ENCODE measurements around the gene GCNA. TPM values are rescaled to one million over a fixed set of nuclear protein-coding genes. Genes with fewer than 3 reads are reported as not detected.

Gene GCNA
- total RNA-seq, 2 experiments from 2014 or later, result 3.5 to 5.1 TPM

DNA sequence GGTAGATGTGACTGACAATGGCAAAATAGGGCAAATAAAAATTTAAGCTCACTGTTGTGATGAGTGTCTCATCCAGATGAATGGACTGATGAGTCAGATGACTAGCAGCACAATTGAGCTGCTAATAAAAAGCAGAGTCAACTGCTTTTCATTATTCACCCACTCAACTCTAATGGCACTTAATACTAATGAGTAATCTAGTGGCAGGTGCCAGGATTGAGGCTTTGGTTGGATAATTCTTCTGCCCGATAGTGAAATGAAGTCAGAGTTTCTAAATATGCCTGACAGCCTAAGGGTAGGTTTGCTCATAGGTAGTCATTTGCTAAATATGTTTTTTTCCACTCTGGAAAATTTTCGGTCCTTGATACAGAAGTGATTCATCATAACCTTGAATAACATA, 34.9 kb upstream of the GCNA start:
- POLR2A ChIA-PET, result interaction anchor here (0.7 to 6.3 kb wide), 8 partner anchors 10 to 75 kb away, joined by 3 to 127 read pairs (median 3); partner anchors contain the start of genes CXCR3 and OGT
- intact Hi-C loops (cut with micrococcal nuclease), result loop anchor here (5.0 kb wide), 1 partner anchor 74 kb away; the partner anchor contains the start of gene CXCR3
- no peak for DNase-seq
- no peaks in the 10 kb centered on the region for H3K9me3 Mint-ChIP-seq
- H3K4me3 Mint-ChIP-seq, result peak overlapping the region; percentile 98
- CTCF ChIA-PET, result interaction anchor here (0.9 to 3.4 kb wide), 3 partner anchors 10 to 14 kb away, joined by 3 to 13 read pairs (median 4); partner anchors contain the start of gene OGT
- H3K36me3 Mint-ChIP-seq (ENCODE audit: low read depth), result peaks cover 86% of the 10 kb centered on the region
- H3K27me3 Mint-ChIP-seq, result no peaks in the 10 kb centered on the region
- ATAC-seq, result peak; percentile 48
- TF ChIP-seq, protein P1, sequence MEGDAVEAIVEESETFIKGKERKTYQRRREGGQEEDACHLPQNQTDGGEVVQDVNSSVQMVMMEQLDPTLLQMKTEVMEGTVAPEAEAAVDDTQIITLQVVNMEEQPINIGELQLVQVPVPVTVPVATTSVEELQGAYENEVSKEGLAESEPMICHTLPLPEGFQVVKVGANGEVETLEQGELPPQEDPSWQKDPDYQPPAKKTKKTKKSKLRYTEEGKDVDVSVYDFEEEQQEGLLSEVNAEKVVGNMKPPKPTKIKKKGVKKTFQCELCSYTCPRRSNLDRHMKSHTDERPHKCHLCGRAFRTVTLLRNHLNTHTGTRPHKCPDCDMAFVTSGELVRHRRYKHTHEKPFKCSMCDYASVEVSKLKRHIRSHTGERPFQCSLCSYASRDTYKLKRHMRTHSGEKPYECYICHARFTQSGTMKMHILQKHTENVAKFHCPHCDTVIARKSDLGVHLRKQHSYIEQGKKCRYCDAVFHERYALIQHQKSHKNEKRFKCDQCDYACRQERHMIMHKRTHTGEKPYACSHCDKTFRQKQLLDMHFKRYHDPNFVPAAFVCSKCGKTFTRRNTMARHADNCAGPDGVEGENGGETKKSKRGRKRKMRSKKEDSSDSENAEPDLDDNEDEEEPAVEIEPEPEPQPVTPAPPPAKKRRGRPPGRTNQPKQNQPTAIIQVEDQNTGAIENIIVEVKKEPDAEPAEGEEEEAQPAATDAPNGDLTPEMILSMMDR (IDR thresholded peaks at IDR 0.05), result no peak
- peaks cover 62% of the 10 kb centered on the region for H3K4me1 Mint-ChIP-seq (ENCODE audit: low read depth)
- peak overlapping the region; percentile 89 for H3K27ac Mint-ChIP-seq

DNA sequence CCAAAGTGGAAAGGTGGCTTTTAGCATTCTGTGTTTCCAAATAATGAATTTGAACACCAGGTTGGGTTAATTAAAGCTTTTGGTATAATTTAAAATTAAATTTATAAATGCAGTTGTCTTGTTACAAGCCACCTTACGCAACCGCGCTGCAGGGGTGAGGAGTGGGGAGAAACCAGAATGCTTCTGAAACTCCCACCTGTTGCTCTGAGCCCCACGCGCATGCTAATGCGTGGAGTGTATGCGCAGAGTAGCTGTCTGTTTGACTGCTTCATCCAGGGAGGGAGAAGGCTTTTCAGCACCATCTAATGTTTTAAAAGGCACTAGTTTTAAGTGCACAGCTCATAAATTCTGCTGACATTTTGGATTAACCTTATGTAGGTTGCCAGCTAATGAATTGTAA, 32.9 kb upstream of the GCNA start:
- H3K4me3 Mint-ChIP-seq, result peak overlapping the region; percentile 52
- ATAC-seq (no peak), DNase-seq (peak; percentile 52)
- peaks cover 67% of the 10 kb centered on the region for H3K4me1 Mint-ChIP-seq (ENCODE audit: low read depth)
- H3K27ac Mint-ChIP-seq, result peak overlapping the region; percentile 75
- POLR2A ChIA-PET, result interaction anchor here (0.9 to 6.3 kb wide), 7 partner anchors 8 to 729 kb away, joined by 3 to 127 read pairs (median 7); partner anchors contain the start of genes CXCR3 and OGT
- no peaks in the 10 kb centered on the region for H3K27me3 Mint-ChIP-seq
- intact Hi-C loops (cut with micrococcal nuclease), result no loop called here
- H3K36me3 Mint-ChIP-seq (ENCODE audit: low read depth), result peaks cover 78% of the 10 kb centered on the region
- no peaks in the 10 kb centered on the region for H3K9me3 Mint-ChIP-seq
- TF ChIP-seq, protein P1 (IDR thresholded peaks at IDR 0.05), result no peak
- CTCF ChIA-PET, result interaction anchor here (1.1 to 3.4 kb wide), 2 partner anchors 10 to 12 kb away, joined by 5 to 13 read pairs; partner anchors contain the start of gene OGT

DNA sequence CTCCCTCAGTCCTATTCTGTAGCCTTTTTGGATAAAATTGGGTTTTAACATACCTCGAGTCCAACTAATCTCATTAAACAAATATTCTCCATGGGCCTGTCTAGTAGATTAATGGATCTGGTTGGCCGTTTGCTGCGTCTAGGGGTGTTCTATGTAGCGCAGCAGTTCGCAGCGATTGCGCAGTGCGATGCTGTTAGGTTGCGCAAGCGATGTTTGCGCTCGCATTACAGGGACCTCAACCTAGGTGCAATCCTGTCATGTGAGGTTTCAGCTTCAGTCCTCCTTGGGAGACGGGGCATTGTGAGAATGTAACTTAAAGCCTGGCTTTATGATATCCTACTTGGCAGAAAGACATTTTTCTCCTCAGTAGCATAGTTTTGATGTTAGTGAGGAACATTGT, 31.4 kb upstream of the GCNA start:
- H3K36me3 Mint-ChIP-seq (ENCODE audit: low read depth), result peaks cover 75% of the 10 kb centered on the region
- ATAC-seq (no peak), DNase-seq (no peak)
- intact Hi-C loops (cut with micrococcal nuclease), result no loop called here
- peak overlapping the region; percentile 15 for H3K27ac Mint-ChIP-seq
- H3K4me1 Mint-ChIP-seq (ENCODE audit: low read depth), result peaks cover 61% of the 10 kb centered on the region
- no peak overlapping the region for H3K4me3 Mint-ChIP-seq
- TF ChIP-seq, protein P1 (IDR thresholded peaks at IDR 0.05), result no peak
- ChIA-PET POLR2A (interaction anchor here (0.7 to 6.3 kb wide), 3 partner anchors 10 to 121 kb away, joined by 3 to 127 read pairs (median 8); partner anchors contain the start of gene OGT), CTCF (no interaction called here)
- no peaks in the 10 kb centered on the region for H3K27me3 Mint-ChIP-seq
- H3K9me3 Mint-ChIP-seq, result no peaks in the 10 kb centered on the region

DNA sequence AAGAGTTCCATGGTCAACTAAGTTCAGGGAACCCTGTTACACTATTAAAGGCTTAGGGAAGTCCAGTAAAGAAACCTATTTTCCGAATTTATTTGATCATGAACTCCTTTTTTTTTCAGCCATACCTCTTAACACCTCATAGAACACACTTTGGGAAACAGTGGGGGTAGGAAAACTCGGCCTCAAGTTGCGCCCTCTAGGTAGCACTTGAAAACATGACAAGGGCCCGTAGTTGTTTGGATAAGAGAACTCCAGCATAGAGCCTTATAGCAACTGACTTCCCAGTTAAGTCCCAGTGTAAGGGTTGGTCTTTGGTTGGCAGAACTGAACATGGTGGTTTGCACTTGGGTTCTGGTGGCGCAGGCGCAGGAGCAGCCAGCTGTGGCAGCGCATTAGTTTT, 30.9 kb upstream of the GCNA start:
- H3K4me3 Mint-ChIP-seq, result no peak overlapping the region
- intact Hi-C loops (cut with micrococcal nuclease), result no loop called here
- H3K4me1 Mint-ChIP-seq (ENCODE audit: low read depth), result peaks cover 58% of the 10 kb centered on the region
- TF ChIP-seq, protein P1 (IDR thresholded peaks at IDR 0.05), result no peak
- ATAC-seq, result no peak
- no peaks in the 10 kb centered on the region for H3K27me3 Mint-ChIP-seq
- no peak overlapping the region for H3K27ac Mint-ChIP-seq
- CTCF ChIA-PET, result no interaction called here
- no peak for DNase-seq
- POLR2A ChIA-PET, result interaction anchor here (0.7 kb wide), 1 partner anchor 122 kb away, joined by 3 read pairs; no protein-coding TSS in a partner anchor
- peaks cover 71% of the 10 kb centered on the region for H3K36me3 Mint-ChIP-seq (ENCODE audit: low read depth)
- H3K9me3 Mint-ChIP-seq, result no peaks in the 10 kb centered on the region

DNA sequence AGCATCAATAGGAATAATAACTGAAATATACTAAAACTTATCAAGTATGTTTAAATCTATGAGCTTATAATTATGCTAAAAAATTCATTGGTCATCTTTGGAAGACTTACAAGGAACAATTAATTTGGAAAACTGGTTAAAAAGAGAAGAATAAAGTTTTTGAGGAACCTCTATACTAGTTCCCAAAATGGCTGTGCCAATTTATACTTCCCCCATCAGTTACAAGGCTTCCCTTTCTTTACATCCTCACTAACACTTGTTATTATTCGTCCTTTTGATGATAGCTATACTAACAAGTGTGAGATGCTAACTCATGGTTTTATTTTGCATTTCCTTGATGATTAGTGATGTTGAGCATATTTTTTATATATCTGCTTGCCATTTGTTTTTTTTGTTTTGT, 28.3 kb upstream of the GCNA start:
- Mint-ChIP-seq H3K27ac (peak overlapping the region; percentile 52), H3K4me1 (ENCODE audit: low read depth) (peaks cover 42% of the 10 kb centered on the region), H3K4me3 (no peak overlapping the region), H3K9me3 (no peaks in the 10 kb centered on the region), H3K27me3 (no peaks in the 10 kb centered on the region), H3K36me3 (ENCODE audit: low read depth) (peaks cover 57% of the 10 kb centered on the region)
- ATAC-seq, result no peak
- TF ChIP-seq, protein P1 (IDR thresholded peaks at IDR 0.05), result no peak
- no peak for DNase-seq
- ChIA-PET POLR2A (interaction anchor here (0.9 to 2.9 kb wide), 7 partner anchors 11 to 67 kb away, joined by 3 to 21 read pairs (median 5); partner anchors contain the start of gene OGT), CTCF (interaction anchor here (0.6 to 2.1 kb wide), 4 partner anchors 12 to 35 kb away, joined by 3 to 6 read pairs (median 4); partner anchors contain the start of gene OGT)
- intact Hi-C loops (cut with micrococcal nuclease), result no loop called here

All from activated CD8-positive, alpha-beta T cell treated with anti-CD3 and anti-CD28 coated beads for 36 hours (primary cell).